HG03095 (cell line): ENCODE measurements around the gene EGLN2.
A peak's percentile ranks its signal among the peaks of the same experiment; 100 is the strongest.
"Not testable (repeated sequence)": the region's sequence is repeated elsewhere in the genome, so short reads cannot be mapped to it uniquely, and the experiment has no call there.

Source experiments
- ATAC-seq: cut with Tn5 transposase; IDR thresholded peaks from one replicate; pipeline ENCODE4 v1.9.1; 2021; ENCODE audit warnings: moderate library complexity; ENCODE audit not compliant: unreplicated experiment

The EGLN2 gene

GRCh38 chr19:40801426-40802299, 2.7 kb downstream of the EGLN2 start:
- ATAC-seq, result no peak

GRCh38 chr19:40802300-40803169, 3.5 kb downstream of the EGLN2 start:
- no peak for ATAC-seq

DNA sequence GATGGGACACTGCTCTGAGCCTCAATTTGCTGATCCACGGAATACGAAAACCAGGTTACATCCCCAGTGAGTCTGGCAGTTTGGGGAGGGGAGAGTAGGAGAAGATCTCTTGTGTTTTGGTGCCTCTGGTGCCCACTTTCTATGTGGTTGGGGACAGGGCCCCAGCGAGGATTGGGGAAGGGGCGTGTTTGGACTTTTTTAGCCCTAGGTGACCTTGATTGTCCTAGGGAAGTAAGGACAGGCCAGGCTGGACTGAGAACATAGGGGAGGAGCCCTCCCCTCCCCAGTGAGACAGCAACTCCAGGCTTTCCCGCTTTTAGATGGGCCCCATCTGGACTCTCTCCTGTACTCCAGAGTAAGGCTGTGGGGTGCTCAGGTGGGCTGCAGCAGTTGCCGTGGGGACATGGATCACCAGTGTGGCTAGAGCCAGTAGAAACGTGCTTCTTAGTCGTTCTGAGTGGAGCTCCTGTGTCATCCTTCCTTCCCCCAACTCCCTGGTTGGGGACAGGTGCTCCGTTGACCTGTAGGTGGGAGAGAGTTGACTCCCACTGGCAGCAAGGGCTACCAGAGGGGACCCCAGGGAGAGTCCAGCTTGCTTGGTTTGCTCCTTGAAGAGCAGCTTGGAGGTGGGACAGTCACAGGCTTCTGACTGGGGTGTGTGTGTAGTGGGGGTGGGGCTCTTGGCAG, 4.3 kb downstream of the EGLN2 start:
- no peak for ATAC-seq

GRCh38 chr19:40803857-40804782, 5.1 kb downstream of the EGLN2 start:
- no peak for ATAC-seq

DNA sequence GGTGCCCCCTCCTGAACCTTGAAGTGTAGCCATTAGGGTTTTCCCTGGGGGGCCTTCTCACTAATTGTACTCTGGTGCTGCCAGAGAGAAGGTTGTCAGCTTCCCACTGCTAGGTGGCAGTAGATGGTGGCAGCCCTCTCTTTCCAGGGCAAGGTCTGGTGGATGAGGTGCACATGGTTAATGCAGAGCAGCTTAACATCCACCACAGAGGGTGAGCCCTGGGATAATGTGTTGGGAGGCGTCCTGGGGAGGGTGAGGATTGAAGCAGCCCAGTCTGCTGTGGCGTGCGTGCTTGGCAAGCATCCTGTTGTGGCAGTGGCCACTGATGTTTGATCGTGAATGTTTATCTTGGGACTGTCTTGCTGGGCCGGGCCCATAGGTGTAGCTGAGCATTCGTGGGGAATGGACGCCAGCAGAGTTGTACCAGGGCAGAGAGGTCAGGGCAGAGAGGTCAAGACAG, 5.8 kb downstream of the EGLN2 start:
- ATAC-seq, result no peak

- no peak for ATAC-seq
Measured at GRCh38 chr19:40805258-40805868, 6.4 kb downstream of the EGLN2 start.

GRCh38 chr19:40806423-40807146, 7.6 kb downstream of the EGLN2 start:
- ATAC-seq, result no peak

- no peak for ATAC-seq
Measured at GRCh38 chr19:40807147-40808020, 8.4 kb downstream of the EGLN2 start.

- no peak for ATAC-seq
Measured at GRCh38 chr19:40808021-40808325, 9.0 kb downstream of the EGLN2 start.

- ATAC-seq, result no peak
Measured at GRCh38 chr19:40808497-40808896, 9.5 kb downstream of the EGLN2 start.

- ATAC-seq, result no peak
Measured at GRCh38 chr19:40809358-40810086, 10.5 kb downstream of the EGLN2 start.

GRCh38 chr19:40810160-40810559, 11.2 kb downstream of the EGLN2 start:
- no peak for ATAC-seq

DNA sequence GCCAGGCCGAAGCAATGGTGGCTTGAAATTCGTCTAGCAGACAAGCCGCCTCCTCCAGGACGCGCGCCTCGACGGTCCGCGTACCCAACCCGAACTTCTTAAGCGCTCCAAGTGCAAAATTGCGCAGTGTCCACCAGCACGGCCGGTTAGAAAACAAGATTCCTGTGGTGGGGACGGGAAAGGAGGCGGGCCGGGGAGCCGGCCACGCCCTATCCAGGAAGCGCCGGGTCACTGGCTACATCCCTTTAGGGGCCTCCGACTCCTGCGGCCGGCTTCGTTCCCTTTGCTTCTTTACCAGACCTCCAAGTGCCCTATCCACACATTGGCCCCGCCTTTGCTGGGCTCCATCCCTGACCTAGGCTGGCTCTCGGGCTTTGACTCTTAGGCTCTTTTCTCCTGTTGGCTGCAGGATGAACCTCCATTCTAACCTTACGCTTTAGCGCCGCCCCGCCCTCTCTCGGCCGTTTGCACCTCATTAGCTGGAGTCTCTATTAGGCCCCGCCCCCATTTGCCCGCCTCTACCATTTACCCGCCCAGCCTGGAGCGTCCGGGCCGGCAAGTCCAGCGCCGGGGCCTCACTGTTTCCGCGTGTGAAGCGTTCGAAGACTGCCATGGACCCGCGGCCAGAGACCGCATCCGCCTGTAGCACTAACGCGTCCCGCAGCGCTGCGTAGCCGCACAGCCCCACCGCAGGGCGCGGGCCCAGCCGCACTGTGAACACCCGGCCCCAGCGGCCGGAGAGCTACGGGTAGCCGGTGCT, 11.8 kb downstream of the EGLN2 start:
- peak; percentile 37 for ATAC-seq

GRCh38 chr19:40811478-40812341, 12.7 kb downstream of the EGLN2 start:
- ATAC-seq, result no peak

DNA sequence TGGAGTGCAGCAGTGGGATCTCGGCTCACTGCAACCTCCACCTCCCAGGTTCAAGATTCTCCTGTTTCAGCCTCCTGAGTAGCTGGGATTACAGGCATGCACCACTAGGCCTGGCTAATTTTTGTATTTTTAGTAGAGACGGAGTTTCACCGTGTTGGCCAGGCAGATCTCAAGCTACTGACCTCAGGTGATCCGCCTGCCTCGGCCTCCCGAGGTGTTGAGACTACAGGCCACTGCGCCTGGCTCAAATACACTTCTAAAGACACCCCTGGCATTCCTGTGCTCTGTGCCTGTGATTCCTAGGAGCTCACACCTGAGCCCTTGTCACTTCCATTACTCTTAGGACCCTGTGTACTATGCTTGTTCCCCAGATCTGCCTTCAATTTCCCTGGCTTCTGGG, 13.6 kb downstream of the EGLN2 start:
- not testable (repeated sequence) for ATAC-seq

- ATAC-seq, result no peak
Measured at GRCh38 chr19:40813182-40813581, 14.2 kb downstream of the EGLN2 start.
